Measurements from ENCODE around the gene LARP4B. TPM values are rescaled to one million over a fixed set of nuclear protein-coding genes. Genes with fewer than 3 reads are reported as not detected.

LARP4B gene
- total and polyA plus RNA-seq, 2 experiments from 2014 or later: 18.3 to 52.3 TPM

DNA sequence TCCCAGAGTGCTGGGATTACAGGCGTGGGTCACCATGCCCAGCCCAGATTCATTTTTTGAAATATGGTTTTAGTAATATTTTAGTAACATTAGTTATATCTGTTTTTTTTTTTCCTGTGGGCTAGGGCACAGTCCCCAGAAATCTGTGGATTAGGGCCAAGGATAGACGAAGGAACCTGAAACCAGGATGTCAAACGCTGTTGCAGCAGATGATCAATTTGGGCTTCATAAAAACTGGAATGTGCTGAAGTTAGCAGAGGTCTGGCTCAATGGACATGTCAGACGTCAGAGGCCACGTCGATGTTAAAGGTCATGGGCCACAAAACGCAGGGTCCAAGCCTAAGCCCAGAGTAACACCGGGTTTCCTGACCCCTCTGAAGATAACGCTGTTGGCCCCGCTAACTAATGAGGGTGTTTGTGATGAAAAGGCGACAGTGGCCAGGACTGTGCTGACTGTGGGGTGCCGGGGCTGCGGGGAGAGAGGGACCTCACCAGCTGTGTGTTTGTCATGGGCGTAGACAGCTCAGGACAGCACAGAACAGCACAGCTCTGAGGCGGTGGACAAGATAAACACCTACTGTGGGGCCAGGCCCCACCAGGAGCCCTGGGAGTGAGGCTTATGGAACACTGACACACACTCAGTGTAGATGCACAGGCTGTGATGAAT is 32.9 kb upstream of the LARP4B start:
- no peaks in the 10 kb centered on the region for H4K20me1 ChIP-seq (replicated peaks; ENCODE audit: insufficient read depth)
- no peaks in the 10 kb centered on the region for H3K79me2 ChIP-seq (replicated peaks; ENCODE audit: insufficient read depth)
- no peak overlapping the region for H2AFZ ChIP-seq
- no peaks in the 10 kb centered on the region for H3K4me1 ChIP-seq (ENCODE audit: insufficient read depth)
- no peak overlapping the region for H3K4me3 ChIP-seq
- no peaks in the 10 kb centered on the region for H3K9me2 ChIP-seq (ENCODE audit: insufficient read depth)
- no peak overlapping the region for H3K4me2 ChIP-seq
- DNase-seq (ENCODE audit: low spot score): no peak
- no peaks in the 10 kb centered on the region for H3K27me3 ChIP-seq (ENCODE audit: insufficient read depth)
- H3K36me3 ChIP-seq (ENCODE audit: insufficient read depth): no peaks in the 10 kb centered on the region
- no peak for ATAC-seq
- H3K27ac ChIP-seq (ENCODE audit: low read depth): no peak overlapping the region
- TF ChIP-seq NANOG (IDR thresholded peaks at IDR 0.05; ENCODE audit: borderline replicate concordance): no peak
- TF ChIP-seq CREB1 (CRISPR knock-in tag; IDR thresholded peaks at IDR 0.05; ENCODE audit: low read depth): no peak
- no peak for TF ChIP-seq STAT1 (IDR thresholded peaks at IDR 0.05; ENCODE audit: unreplicated experiment)
- no peak for TF ChIP-seq ZNF331 (CRISPR knock-in tag; IDR thresholded peaks at IDR 0.05; ENCODE audit: low read depth)
- TF ChIP-seq POLR2AphosphoS5 (IDR thresholded peaks at IDR 0.05; ENCODE audit: low read depth): no peak
- no peak for TF ChIP-seq JUNB (IDR thresholded peaks at IDR 0.05; ENCODE audit: unreplicated experiment)
- TF ChIP-seq EZH2phosphoT487 (IDR thresholded peaks at IDR 0.05; ENCODE audit: unreplicated experiment): no peak
- TF ChIP-seq ZNF114 (CRISPR knock-in tag; IDR thresholded peaks at IDR 0.05): no peak
- TF ChIP-seq REST (IDR thresholded peaks at IDR 0.05; ENCODE audit: unreplicated experiment): no peak
- TF ChIP-seq, protein P1, sequence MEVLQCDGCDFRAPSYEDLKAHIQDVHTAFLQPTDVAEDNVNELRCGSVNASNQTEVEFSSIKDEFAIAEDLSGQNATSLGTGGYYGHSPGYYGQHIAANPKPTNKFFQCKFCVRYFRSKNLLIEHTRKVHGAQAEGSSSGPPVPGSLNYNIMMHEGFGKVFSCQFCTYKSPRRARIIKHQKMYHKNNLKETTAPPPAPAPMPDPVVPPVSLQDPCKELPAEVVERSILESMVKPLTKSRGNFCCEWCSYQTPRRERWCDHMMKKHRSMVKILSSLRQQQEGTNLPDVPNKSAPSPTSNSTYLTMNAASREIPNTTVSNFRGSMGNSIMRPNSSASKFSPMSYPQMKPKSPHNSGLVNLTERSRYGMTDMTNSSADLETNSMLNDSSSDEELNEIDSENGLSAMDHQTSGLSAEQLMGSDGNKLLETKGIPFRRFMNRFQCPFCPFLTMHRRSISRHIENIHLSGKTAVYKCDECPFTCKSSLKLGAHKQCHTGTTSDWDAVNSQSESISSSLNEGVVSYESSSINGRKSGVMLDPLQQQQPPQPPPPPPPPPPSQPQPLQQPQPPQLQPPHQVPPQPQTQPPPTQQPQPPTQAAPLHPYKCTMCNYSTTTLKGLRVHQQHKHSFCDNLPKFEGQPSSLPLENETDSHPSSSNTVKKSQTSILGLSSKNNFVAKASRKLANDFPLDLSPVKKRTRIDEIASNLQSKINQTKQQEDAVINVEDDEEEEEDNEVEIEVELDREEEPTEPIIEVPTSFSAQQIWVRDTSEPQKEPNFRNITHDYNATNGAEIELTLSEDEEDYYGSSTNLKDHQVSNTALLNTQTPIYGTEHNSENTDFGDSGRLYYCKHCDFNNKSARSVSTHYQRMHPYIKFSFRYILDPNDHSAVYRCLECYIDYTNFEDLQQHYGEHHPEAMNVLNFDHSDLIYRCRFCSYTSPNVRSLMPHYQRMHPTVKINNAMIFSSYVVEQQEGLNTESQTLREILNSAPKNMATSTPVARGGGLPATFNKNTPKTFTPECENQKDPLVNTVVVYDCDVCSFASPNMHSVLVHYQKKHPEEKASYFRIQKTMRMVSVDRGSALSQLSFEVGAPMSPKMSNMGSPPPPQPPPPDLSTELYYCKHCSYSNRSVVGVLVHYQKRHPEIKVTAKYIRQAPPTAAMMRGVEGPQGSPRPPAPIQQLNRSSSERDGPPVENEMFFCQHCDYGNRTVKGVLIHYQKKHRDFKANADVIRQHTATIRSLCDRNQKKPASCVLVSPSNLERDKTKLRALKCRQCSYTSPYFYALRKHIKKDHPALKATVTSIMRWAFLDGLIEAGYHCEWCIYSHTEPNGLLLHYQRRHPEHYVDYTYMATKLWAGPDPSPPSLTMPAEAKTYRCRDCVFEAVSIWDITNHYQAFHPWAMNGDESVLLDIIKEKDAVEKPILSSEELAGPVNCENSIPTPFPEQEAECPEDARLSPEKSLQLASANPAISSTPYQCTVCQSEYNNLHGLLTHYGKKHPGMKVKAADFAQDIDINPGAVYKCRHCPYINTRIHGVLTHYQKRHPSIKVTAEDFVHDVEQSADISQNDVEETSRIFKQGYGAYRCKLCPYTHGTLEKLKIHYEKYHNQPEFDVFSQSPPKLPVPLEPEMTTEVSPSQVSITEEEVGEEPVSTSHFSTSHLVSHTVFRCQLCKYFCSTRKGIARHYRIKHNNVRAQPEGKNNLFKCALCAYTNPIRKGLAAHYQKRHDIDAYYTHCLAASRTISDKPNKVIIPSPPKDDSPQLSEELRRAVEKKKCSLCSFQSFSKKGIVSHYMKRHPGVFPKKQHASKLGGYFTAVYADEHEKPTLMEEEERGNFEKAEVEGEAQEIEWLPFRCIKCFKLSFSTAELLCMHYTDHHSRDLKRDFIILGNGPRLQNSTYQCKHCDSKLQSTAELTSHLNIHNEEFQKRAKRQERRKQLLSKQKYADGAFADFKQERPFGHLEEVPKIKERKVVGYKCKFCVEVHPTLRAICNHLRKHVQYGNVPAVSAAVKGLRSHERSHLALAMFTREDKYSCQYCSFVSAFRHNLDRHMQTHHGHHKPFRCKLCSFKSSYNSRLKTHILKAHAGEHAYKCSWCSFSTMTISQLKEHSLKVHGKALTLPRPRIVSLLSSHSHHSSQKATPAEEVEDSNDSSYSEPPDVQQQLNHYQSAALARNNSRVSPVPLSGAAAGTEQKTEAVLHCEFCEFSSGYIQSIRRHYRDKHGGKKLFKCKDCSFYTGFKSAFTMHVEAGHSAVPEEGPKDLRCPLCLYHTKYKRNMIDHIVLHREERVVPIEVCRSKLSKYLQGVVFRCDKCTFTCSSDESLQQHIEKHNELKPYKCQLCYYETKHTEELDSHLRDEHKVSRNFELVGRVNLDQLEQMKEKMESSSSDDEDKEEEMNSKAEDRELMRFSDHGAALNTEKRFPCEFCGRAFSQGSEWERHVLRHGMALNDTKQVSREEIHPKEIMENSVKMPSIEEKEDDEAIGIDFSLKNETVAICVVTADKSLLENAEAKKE (CRISPR knock-in tag; IDR thresholded peaks at IDR 0.05): no peak
- Mint-ChIP-seq H3K27ac (no peak overlapping the region), H3K36me3 (ENCODE audit: low read depth) (no peaks in the 10 kb centered on the region; the same call in 2 of the 3 replicates), H3K27me3 (ENCODE audit: insufficient read depth, low read depth, poor library complexity) (peaks cover 19% of the 10 kb centered on the region), H3K4me3 (no peak overlapping the region), H3K9me3 (no peaks in the 10 kb centered on the region; the same call in 1 of the 3 replicates), H3K4me1 (peaks cover 3% of the 10 kb centered on the region)
- no peaks in the 10 kb centered on the region for H3F3A ChIP-seq (replicated peaks; ENCODE audit: low read depth)
